SW 1271 (cell line): ENCODE measurements around the gene OSBPL2.

Experiments used
- DNase-seq, 2 experiments: peaks; one replicate each; lab custom pipeline; 2025; lab: John Stamatoyannopoulos, UW

The OSBPL2 gene

DNA sequence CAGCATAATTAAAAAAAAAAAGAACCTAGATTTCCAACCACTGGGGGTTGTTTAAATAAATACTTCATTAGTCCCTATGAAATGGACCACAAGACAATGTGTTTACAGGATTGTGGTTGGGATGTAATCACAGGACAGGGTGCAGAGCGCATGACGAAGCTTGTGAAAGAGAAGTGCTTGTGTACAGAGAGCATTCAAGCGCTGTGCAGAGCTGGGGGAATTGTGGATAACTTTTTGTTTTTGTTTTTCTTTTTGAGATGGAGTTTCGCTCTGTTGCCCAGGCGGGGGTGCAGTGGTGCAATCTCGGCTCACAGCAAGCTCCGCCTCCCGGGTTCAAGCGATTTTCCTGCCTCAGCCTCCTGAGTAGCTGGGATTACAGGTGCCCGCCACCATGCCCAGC, 106.5 kb downstream of the OSBPL2 start:
- no peak for DNase-seq
